Adrenal gland (tissue), 5 donors: ENCODE measurements around the gene ARHGAP6.

Source experiments
- CTCF ChIP-seq, 6 experiments: fragments of 450-650 bp in 4 of 6; fragments of 200-600 bp in 2 of 6; sonication (generic) in 1 of 6; IDR thresholded peaks; 1 replicate in 5 of 6; 2 replicates in 1 of 6; pipeline versions ENCODE4 v1.5.1 to v1.8.0; 2016 to 2021; ENCODE audit warnings: antibody characterized with exemption in 6 of 6, mild to moderate bottlenecking in 2 of 6, moderate library complexity in 1 of 6
- POLR2A ChIP-seq, 2 donors: fragments of 450-650 bp; IDR thresholded peaks; one replicate each; pipeline ENCODE4 v1.6.1; 2017; ENCODE audit warnings: antibody characterized with exemption in 2 of 2, mild to moderate bottlenecking in 2 of 2, moderate library complexity in 1 of 2
- donor health status: DM: no; HTN: no; CAD: no.

GRCh38 chrX:11472381-11472780 lies 193.3 kb downstream of the ARHGAP6 start:
- no peak for TF ChIP-seq CTCF (IDR thresholded peaks at IDR 0.05)
- TF ChIP-seq POLR2A (IDR thresholded peaks at IDR 0.05) = no peak
